ENCODE results near the gene TMEM101.

- TF ChIP-seq CTCF (conservative IDR thresholded peaks at IDR 0.05; ENCODE audit: low read length): no peak
- TF ChIP-seq EZH2phosphoT487 (IDR thresholded peaks at IDR 0.05; ENCODE audit: borderline replicate concordance): no peak
Observed at GRCh38 chr17:44012874-44013273, 1.9 kb downstream of the TMEM101 start.
